ENCODE data around the gene NUDT22.
A peak's percentile ranks its signal among the peaks of the same experiment; 100 is the strongest.

The NUDT22 gene, protein sequence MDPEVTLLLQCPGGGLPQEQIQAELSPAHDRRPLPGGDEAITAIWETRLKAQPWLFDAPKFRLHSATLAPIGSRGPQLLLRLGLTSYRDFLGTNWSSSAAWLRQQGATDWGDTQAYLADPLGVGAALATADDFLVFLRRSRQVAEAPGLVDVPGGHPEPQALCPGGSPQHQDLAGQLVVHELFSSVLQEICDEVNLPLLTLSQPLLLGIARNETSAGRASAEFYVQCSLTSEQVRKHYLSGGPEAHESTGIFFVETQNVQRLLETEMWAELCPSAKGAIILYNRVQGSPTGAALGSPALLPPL

GRCh38 chr11:64225608-64226506, at the start of gene NUDT22, which contains the start of gene TRPT1:
Gene NUDT22 (plus strand): TSS chr11:64226274. CDS start chr11:64226653, 379 bp downstream.
Gene TRPT1 (minus strand): TSS chr11:64226186. CDS start chr11:64225860, 326 bp downstream.
- DNase-seq (ENCODE audit: low read depth): peak; percentile 52
- H3K4me3 ChIP-seq (ENCODE audit: control insufficient read depth, low read depth, low read length): peak within 1 kb of the TSS; percentile 75
- peak; percentile 40 for TF ChIP-seq CTCF (conservative IDR thresholded peaks at IDR 0.05; ENCODE audit: control insufficient read depth, insufficient read depth, low read depth, low read length)

DNA sequence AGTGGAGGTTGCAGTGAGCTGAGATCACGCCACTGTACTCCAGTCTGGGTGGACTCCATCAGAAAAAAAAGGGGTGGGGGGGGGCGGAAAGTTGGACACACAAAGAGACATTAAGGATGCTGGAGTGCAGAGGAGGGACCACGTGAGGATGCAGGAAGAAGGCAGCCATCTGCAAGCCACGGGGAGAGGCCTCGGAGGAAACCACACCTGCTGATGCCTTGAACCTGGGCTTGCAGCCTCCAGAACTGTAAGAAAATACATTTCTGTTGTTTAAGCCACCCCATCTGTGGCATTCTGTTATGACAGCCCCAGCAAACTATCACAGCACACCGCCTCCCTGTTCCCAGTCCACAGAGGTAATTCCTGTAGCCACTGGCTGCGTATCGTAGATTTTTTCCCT, 49.3 kb upstream of the NUDT22 start:
- no peak overlapping the region for H3K4me3 ChIP-seq (ENCODE audit: control insufficient read depth, low read depth, low read length)
- no peak for TF ChIP-seq CTCF (conservative IDR thresholded peaks at IDR 0.05; ENCODE audit: control insufficient read depth, insufficient read depth, low read depth, low read length)
- DNase-seq (ENCODE audit: low read depth): no peak

DNA sequence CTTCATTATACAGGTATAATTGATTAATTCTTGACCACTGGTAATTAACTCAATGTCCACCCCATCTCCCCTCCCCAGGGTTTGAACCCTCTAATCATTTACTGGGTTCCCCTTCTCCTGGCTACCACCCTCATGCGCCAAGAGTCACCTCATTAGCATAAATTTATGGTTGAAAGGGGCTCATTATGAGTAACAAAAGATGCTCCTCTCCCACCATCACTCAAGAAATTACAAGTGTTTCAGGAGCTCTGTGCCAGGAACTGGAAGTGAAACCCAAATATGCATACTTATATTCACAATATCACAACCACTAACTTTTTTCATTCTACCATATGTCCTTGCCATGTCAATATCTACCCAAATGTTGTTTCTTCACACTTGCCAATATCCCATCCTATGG, 47.9 kb upstream of the NUDT22 start:
- H3K4me3 ChIP-seq (ENCODE audit: control insufficient read depth, low read depth, low read length): no peak overlapping the region
- TF ChIP-seq CTCF (conservative IDR thresholded peaks at IDR 0.05; ENCODE audit: control insufficient read depth, insufficient read depth, low read depth, low read length): no peak
- DNase-seq (ENCODE audit: low read depth): no peak

DNA sequence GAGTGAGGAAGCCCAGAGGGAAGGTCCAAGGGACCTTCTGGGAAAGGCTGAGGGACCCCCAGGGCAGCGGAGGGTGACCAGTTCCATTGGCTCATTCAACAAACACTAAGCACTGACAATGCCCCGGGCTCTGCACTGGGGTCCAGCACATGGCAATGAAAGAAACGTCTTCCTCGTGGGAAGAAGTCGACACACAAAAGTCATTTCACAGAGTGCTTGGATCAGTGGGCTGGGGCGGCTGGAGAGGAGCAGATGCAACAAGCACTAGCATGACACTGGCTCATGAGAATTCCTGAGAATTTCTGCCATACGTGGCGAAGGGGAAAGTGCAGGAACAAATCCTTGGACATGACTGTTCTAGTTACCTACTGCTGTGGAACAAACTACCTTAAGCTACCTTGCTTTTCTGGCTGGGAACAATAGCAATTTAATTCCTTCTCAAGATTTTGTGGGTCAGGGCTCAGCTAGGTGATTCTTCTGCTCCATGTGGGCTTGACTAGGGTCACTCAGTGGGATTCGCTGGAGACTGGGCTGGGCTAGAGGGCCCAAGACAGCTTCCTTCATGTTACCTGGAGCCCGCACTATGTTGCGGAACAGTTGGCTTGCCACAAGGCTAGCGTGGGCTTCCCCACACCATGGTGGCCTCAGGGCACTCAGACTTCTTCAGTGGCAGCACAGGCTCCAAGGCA, 47.0 kb upstream of the NUDT22 start:
- H3K4me3 ChIP-seq (ENCODE audit: control insufficient read depth, low read depth, low read length): no peak overlapping the region
- no peak for DNase-seq (ENCODE audit: low read depth)
- no peak for TF ChIP-seq CTCF (conservative IDR thresholded peaks at IDR 0.05; ENCODE audit: control insufficient read depth, insufficient read depth, low read depth, low read length)

GRCh38 chr11:64180891-64181290, 45.2 kb upstream of the NUDT22 start:
- no peak overlapping the region for H3K4me3 ChIP-seq (ENCODE audit: control insufficient read depth, low read depth, low read length)
- no peak for TF ChIP-seq CTCF (conservative IDR thresholded peaks at IDR 0.05; ENCODE audit: control insufficient read depth, insufficient read depth, low read depth, low read length)
- DNase-seq (ENCODE audit: low read depth): no peak

Data from fibroblast of mammary gland (primary cell).